GM18909 (cell line): ENCODE results near the gene CACNA1C.

Source experiments
- ATAC-seq: cut with Tn5 transposase; IDR thresholded peaks from one replicate; pipeline ENCODE4 v1.9.1; 2021; ENCODE audit warnings: mild to moderate bottlenecking; ENCODE audit not compliant: unreplicated experiment, poor library complexity

Gene CACNA1C

GRCh38 chr12:2510045-2510444 is 457.3 kb downstream of the CACNA1C start:
- ATAC-seq = no peak

- no peak for ATAC-seq
Observed at GRCh38 chr12:2513141-2514037, 460.6 kb downstream of the CACNA1C start.

- no peak for ATAC-seq
Observed at GRCh38 chr12:2514038-2514340, 461.2 kb downstream of the CACNA1C start.

GRCh38 chr12:2520722-2521246 is 468.0 kb downstream of the CACNA1C start:
- ATAC-seq = no peak

- ATAC-seq = no peak
Observed at GRCh38 chr12:2523317-2523716, 470.5 kb downstream of the CACNA1C start.

- no peak for ATAC-seq
Observed at GRCh38 chr12:2523844-2524243, 471.1 kb downstream of the CACNA1C start.

- ATAC-seq = no peak
Observed at GRCh38 chr12:2526371-2526770, 473.6 kb downstream of the CACNA1C start.

GRCh38 chr12:2528001-2528400 is 475.2 kb downstream of the CACNA1C start:
- no peak for ATAC-seq

- ATAC-seq = no peak
Observed at GRCh38 chr12:2529807-2530206, 477.0 kb downstream of the CACNA1C start.

GRCh38 chr12:2531371-2531770 is 478.6 kb downstream of the CACNA1C start:
- ATAC-seq = no peak

GRCh38 chr12:2533036-2533435 is 480.2 kb downstream of the CACNA1C start:
- ATAC-seq = no peak

GRCh38 chr12:2535583-2536204 is 482.9 kb downstream of the CACNA1C start:
- ATAC-seq = no peak

GRCh38 chr12:2536724-2537123 is 483.9 kb downstream of the CACNA1C start:
- ATAC-seq = no peak

- no peak for ATAC-seq
Observed at GRCh38 chr12:2537868-2538541, 485.2 kb downstream of the CACNA1C start.

GRCh38 chr12:2539938-2540337 is 487.2 kb downstream of the CACNA1C start:
- ATAC-seq = no peak

- ATAC-seq = no peak
Observed at GRCh38 chr12:2540535-2540941, 487.8 kb downstream of the CACNA1C start.

- ATAC-seq = no peak
Observed at GRCh38 chr12:2541631-2542204, 488.9 kb downstream of the CACNA1C start.

- no peak for ATAC-seq
Observed at GRCh38 chr12:2543801-2544200, 491.0 kb downstream of the CACNA1C start.

GRCh38 chr12:2544230-2544629 is 491.4 kb downstream of the CACNA1C start:
- ATAC-seq = no peak

- ATAC-seq = no peak
Observed at GRCh38 chr12:2547273-2548044, 494.7 kb downstream of the CACNA1C start.
